HG03159 (cell line): ENCODE data around the gene PTPRD.

Experiments
- ATAC-seq: cut with Tn5 transposase; IDR thresholded peaks from one replicate; pipeline ENCODE4 v1.9.1; 2021; ENCODE audit warnings: mild to moderate bottlenecking, moderate library complexity; ENCODE audit not compliant: unreplicated experiment

PTPRD gene

GRCh38 chr9:8809741-8810140, 1803.1 kb downstream of the PTPRD start:
- no peak for ATAC-seq

DNA sequence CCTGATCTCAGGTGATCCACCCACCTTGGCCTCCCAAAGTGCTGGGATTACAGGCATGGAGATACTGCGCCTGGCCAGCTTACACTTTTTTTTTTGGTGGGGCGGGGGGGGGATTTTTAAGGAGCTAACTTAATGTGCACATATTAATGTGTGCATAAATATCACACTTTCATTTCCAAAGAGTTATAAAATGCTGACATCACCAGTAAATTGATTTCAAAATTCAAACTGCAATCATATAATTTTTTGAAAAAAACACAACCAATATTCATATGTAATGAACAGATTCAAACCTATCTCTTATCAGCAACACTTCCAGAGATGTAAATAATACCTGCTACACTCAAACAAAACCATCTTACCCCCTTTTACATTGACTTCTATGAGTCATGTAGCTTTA, 1806.7 kb downstream of the PTPRD start:
- ATAC-seq, result no peak

DNA sequence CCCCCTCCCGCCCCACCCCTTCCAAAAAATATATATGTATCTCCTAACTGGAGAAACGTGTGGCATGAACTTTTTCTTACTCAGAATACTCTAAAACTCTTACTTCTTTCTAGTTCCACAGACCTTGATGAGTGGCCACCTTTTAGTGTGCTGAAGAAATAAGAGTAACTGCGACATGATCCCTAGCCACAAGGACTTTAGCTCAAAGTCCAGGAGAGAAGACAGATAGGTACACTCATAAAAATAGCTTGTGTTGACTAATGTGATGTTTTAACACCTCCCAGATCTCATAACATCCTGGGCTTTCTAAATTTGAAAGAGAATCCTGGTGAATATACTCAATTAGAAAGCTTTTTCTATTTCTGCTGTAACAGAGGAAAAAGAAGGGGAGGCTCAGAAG, 1808.2 kb downstream of the PTPRD start:
- ATAC-seq, result no peak

GRCh38 chr9:8802242-8802641, 1810.6 kb downstream of the PTPRD start:
- ATAC-seq, result no peak

GRCh38 chr9:8800196-8800595, 1812.6 kb downstream of the PTPRD start:
- no peak for ATAC-seq

- no peak for ATAC-seq
These were observed 1813.2 kb downstream of the PTPRD start for GRCh38 chr9:8799615-8800014.

DNA sequence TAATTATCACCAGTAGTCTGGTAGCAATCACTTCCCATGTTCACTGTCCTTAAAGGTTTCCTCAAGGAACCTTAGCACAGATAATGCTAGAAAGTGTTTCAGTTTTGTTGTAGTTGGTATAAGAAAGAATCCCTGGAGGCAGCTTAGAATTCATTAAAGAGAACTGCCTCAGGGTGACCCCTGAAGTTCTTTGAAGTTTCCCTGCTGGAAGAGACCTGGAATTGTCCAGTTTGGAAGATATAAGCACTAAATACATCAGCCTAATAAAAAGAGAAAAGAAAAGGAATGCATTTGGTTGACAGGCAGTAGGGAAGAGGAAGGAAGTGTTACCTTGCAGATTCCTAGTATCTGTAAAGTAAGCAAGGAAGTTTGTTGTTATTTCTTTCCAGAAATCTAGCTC, 1813.6 kb downstream of the PTPRD start:
- ATAC-seq, result no peak

GRCh38 chr9:8784838-8785237, 1828.0 kb downstream of the PTPRD start:
- ATAC-seq, result no peak

DNA sequence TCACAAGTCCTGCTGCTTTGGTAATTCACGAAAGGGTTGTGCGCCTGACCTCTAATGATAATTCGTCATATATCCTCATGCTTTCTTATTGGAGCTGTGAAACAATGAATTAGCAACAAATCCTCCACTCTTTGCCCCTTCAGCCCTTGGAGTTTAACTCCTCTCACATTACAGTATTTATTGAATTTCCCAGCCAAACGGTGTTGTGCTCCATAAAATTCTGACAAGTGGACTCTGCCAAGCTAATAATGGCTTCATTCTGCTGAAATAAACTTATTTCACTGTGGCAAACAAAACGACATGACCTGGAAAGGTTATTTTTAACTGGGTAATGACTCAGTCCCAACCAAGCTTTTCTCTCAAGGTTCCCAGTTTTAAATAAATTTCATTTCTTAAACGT, 1828.9 kb downstream of the PTPRD start:
- no peak for ATAC-seq

- no peak for ATAC-seq
These were observed 1830.6 kb downstream of the PTPRD start for GRCh38 chr9:8782237-8782636.

DNA sequence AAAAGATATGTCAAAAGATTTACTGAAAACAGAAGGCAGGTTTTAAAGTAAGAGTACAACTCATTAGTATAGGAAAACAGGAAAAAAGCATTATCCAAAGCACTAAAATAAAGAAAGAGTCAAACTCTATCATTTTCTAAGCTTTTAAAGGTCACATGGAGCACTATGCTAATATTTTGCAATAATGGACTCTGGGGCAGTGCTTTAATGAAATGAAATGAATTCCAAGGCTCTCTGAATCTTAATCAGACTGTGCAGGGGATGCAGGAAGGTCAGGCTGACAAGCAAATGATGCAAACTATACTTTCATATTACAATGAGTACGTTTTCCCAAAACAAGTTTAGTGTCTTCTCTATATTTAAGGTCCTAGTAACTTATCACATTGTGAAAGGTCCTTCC, 1831.3 kb downstream of the PTPRD start:
- ATAC-seq, result no peak

DNA sequence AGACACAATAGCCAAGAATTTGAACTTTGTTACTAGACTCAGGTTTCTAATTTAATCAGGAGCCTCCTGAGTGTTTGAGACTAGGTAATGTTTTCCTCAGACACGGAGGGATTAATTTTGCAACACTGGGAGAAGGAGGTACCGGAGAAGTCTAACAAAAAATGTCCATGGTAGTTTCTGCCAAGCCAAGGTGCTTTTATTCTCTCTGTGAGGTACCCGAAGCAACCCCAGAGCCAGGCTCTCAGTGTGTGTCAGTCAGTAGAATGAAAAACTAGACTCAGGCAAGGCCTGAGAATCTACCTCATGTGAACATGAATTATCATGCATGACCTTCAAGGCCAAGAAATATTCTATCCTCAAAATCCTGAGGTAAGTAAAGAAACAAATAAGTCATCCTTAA, 1832.4 kb downstream of the PTPRD start:
- no peak for ATAC-seq

DNA sequence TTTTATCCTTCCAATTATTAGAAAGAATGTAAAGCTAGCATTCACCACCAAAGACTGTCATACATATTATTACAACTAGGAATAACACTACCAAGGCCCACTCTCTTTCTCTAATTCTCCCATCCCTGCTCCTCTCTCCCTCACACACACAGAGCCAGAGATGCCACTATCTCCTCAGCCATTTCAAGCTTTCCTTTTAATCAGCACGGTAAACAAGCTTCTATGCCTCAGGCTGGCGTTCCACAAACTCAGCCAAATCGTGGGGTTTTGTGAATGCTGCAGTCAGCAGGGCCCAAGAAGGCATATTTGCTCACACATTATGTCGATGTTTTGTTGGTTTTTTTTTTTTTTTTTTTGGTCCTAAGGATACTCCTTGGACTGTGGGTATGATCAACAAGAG, 1833.3 kb downstream of the PTPRD start:
- ATAC-seq, result no peak

DNA sequence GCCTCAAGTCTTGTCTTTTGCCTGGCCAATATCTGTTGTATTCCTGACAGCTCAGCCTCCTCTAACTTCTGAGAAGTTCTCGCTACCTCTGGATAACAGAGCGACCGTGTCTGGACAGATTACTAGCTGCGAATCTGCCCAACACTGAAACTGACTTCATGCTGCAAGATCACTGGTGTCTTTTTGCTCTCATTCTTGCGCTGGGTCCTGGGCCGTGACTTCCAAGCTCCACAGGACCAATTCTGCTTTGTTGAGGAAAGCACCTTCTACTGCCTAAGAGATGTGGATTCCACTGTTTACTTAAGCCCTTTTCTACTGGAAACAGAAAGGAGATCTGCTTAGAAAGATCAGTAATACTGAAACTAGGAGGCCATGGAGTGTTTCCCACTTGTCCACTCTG, 1834.4 kb downstream of the PTPRD start:
- ATAC-seq, result no peak

GRCh38 chr9:8772302-8772701, 1840.5 kb downstream of the PTPRD start:
- no peak for ATAC-seq

DNA sequence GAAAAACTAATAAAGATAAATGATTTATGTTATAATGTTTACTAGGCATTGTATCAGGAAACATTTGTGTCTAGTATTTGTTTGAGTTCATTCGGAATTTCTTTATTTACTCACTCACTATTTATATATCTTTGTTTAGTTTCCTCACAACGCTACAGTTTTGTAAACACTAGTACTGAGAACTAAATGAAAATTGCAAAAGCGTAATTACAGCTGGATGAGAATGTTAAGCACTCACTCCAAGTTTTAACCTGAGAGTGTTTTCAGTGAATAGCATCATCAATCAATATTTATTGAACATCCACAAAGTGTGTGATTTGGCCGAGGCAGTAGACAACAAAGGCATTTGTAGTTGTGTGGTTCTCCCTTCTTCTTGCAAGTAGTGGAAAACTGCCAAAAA, 1843.6 kb downstream of the PTPRD start:
- no peak for ATAC-seq

GRCh38 chr9:8766096-8766495, 1846.7 kb downstream of the PTPRD start:
- no peak for ATAC-seq

DNA sequence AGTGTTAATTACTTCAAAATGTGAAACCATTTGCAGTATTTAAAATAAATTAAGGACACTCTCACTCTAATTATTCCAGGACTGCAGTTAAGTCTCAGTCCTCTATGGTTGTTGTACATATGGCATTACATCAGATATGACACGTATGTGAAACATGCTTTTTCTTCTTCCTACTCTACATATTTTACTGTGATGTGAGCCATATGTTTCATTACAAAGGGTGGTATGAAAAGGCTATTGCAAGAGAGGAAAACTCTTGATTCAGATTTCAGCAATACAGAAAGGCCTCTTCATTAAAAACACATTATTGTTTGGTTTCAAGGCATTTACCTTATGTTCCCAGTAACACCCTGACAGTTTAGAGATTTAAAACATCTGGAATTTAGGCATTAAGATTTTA, 1848.8 kb downstream of the PTPRD start:
- no peak for ATAC-seq

GRCh38 chr9:8762479-8763085, 1850.2 kb downstream of the PTPRD start:
- no peak for ATAC-seq

- no peak for ATAC-seq
These were observed 1852.6 kb downstream of the PTPRD start for GRCh38 chr9:8760000-8760767.

- ATAC-seq, result no peak
These were observed 1854.9 kb downstream of the PTPRD start for GRCh38 chr9:8757881-8758280.

DNA sequence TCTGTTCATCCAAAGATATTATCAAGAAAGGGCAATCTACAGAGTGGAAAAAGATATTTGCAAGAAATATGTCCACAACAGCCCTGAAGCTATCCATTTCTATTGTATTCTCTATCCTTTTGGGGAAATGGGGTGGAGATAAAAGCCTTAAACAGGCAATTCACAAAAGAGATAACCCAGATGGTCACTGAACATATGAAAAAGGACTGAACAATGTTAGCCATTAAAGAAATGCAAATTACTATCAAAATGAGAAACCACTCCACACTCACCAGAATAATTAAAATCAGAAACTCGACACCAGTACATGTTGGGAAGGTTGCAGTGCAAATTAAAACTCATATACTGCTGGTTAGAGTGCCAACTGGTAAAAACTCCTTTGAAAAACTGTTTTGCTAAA, 1858.1 kb downstream of the PTPRD start:
- ATAC-seq, result no peak

- ATAC-seq, result no peak
These were observed 1861.3 kb downstream of the PTPRD start for GRCh38 chr9:8751406-8751930.
